K562 (cell line): ENCODE results near the gene ZNF559. TPM values are rescaled to one million over a fixed set of nuclear protein-coding genes. Genes with fewer than 3 reads are reported as not detected.

Experiments
- ATAC-seq: fragments of 200-7000 bp; cut with Tn5 transposase; 3 replicates; pipeline ENCODE4 v1.9.1; 2020; ENCODE audit warnings: moderate library complexity
- BruUV-seq: library from RNA; stranded (reverse); fragments of 400-500 nt; replicated peaks from 2 replicates; lab custom pipeline; 2021; lab: Mats Ljungman, UMichigan
- CTCF ChIA-PET: fragments of 300-600 bp; formaldehyde crosslinking; extraction: SDS; loops from one replicate; lab custom pipeline; 2021; ENCODE audit warnings: low intra/inter-chr PET ratio; lab: Yijun Ruan, JAX
- POLR2A ChIA-PET: fragments of 300-600, 350-650 bp; sonication (Branson Sonifier 250); formaldehyde crosslinking; extraction: SDS; loops from one replicate; lab custom pipeline; 2021; ENCODE audit warnings: antibody characterized with exemption, inconsistent platforms; lab: Yijun Ruan, JAX
- DNase-seq, 4 experiments: peaks; one replicate each; pipeline versions ENCODE4 v3.0.0 to v3.0.0-alpha.2; 2011 to 2018; ENCODE audit warnings: low spot score in 3 of 4, mixed read lengths in 3 of 4; ENCODE audit errors: extremely low read depth in 1 of 4
- FAIRE-seq: peaks from 2 replicates; lab custom pipeline; 2011; peaks lifted over from hg19 to GRCh38; lab: Jason Lieb, UNC
- H2AFZ ChIP-seq: 2 replicates; pipeline ENCODE4 v1.6.0; 2011; ENCODE audit warnings: low read depth, low read length, control low read depth, inconsistent platforms
- H3K27ac ChIP-seq: fragments of 200-600 bp; 3 replicates; pipeline ENCODE4 v1.8.0; 2011; ENCODE audit warnings: low read depth, mild to moderate bottlenecking, control low read depth, inconsistent platforms, low read length, moderate library complexity, mixed read lengths; ENCODE audit errors: extremely low read depth
- H3K27me3 ChIP-seq, 2 experiments: fragments of 300-600 bp in 1 of 2; 2 replicates in 1 of 2; 3 replicates in 1 of 2; pipeline versions ENCODE4 v1.6.0 to v1.8.0; 2011; ENCODE audit warnings: inconsistent platforms in 2 of 2, low read length in 2 of 2, mild to moderate bottlenecking in 1 of 2, mixed read lengths in 1 of 2, moderate library complexity in 1 of 2; ENCODE audit not compliant: control insufficient read depth in 2 of 2, insufficient read depth in 2 of 2
- H3K36me3 ChIP-seq: fragments of 300-600 bp; 3 replicates; pipeline ENCODE4 v1.8.0; 2011; ENCODE audit warnings: mild to moderate bottlenecking, low read length, inconsistent platforms; ENCODE audit not compliant: control insufficient read depth, insufficient read depth
- H3K4me1 ChIP-seq, 2 experiments: fragments of 200-600 bp in 1 of 2; replicated peaks in 1 of 2; 2 replicates in 1 of 2; 3 replicates in 1 of 2; pipeline versions ENCODE4 v1.5.1 to v1.8.0; 2011; ENCODE audit warnings: inconsistent platforms in 2 of 2, low read length in 2 of 2, mild to moderate bottlenecking in 1 of 2, mixed read lengths in 1 of 2, moderate library complexity in 1 of 2; ENCODE audit not compliant: control insufficient read depth in 2 of 2, insufficient read depth in 2 of 2
- H3K4me2 ChIP-seq: 2 replicates; pipeline ENCODE4 v1.6.1; 2011; ENCODE audit warnings: low read length, control low read depth, inconsistent platforms, mixed read lengths; ENCODE audit not compliant: insufficient read depth
- H3K4me3 ChIP-seq: fragments of 200-600 bp; sonication (generic), shearing (Covaris generic); 2 replicates; pipeline ENCODE4 v1.5.1; 2016; ENCODE audit warnings: control low read depth, inconsistent platforms
- H3K79me2 ChIP-seq: fragments of 200-600 bp; 3 replicates; pipeline ENCODE4 v1.8.0; 2011; ENCODE audit warnings: low read length, inconsistent platforms; ENCODE audit not compliant: control insufficient read depth, insufficient read depth
- H3K9ac ChIP-seq, 2 experiments: 2 replicates each; pipeline versions ENCODE4 v1.6.0 to v1.6.1; 2011; ENCODE audit warnings: low read depth in 2 of 2, low read length in 2 of 2, control low read depth in 1 of 2, inconsistent platforms in 1 of 2, mild to moderate bottlenecking in 1 of 2, mixed read lengths in 1 of 2; ENCODE audit not compliant: insufficient read depth in 1 of 2
- H3K9me1 ChIP-seq: one replicate; pipeline ENCODE4 v1.6.0; 2011; ENCODE audit warnings: inconsistent platforms, mild to moderate bottlenecking, low read length, moderate library complexity; ENCODE audit not compliant: control insufficient read depth, insufficient read depth
- H3K9me3 ChIP-seq: replicated peaks from 2 replicates; pipeline ENCODE4 v1.5.1; 2011; ENCODE audit warnings: low read depth, low read length, inconsistent platforms; ENCODE audit not compliant: control insufficient read depth, insufficient read depth
- H4K20me1 ChIP-seq: replicated peaks from 2 replicates; pipeline ENCODE4 v1.6.1; 2011; ENCODE audit warnings: low read length, inconsistent platforms, mixed read lengths; ENCODE audit not compliant: control insufficient read depth, insufficient read depth
- ARID2 ChIP-seq: fragments of 450-650 bp; IDR thresholded peaks from 2 replicates; pipeline ENCODE4 v1.6.1; 2017; ENCODE audit warnings: antibody characterized with exemption, mild to moderate bottlenecking
- CBX2 ChIP-seq: fragments of 200-600 bp; sonication (generic); IDR thresholded peaks from one replicate; pipeline ENCODE4 v1.6.1; 2012; ENCODE audit warnings: mild to moderate bottlenecking, low read length, inconsistent platforms; ENCODE audit not compliant: insufficient read depth, poor library complexity, severe bottlenecking
- CTBP1 ChIP-seq: fragments of 450-650 bp; IDR thresholded peaks from 2 replicates; pipeline ENCODE4 v1.6.1; 2016; ENCODE audit warnings: borderline replicate concordance
- E4F1 ChIP-seq: fragments of 250-450 bp; sonication (Bioruptor Pico); IDR thresholded peaks from 2 replicates; pipeline ENCODE4 v1.5.0; 2021; ENCODE audit warnings: mild to moderate bottlenecking, borderline replicate concordance
- HDAC1 ChIP-seq, 2 experiments: fragments of 450-650 bp; IDR thresholded peaks; 2 replicates each; pipeline ENCODE4 v1.6.1; 2016 to 2017; ENCODE audit warnings: inconsistent platforms in 1 of 2, mild to moderate bottlenecking in 1 of 2, moderate library complexity in 1 of 2
- HDAC6 ChIP-seq: IDR thresholded peaks from 2 replicates; pipeline ENCODE4 v1.6.1; 2012; ENCODE audit warnings: low read depth, mild to moderate bottlenecking, control low read depth, inconsistent platforms, low read length, moderate library complexity
- NKRF ChIP-seq: fragments of 450-650 bp; IDR thresholded peaks from 2 replicates; pipeline ENCODE4 v1.6.1; 2016; ENCODE audit warnings: borderline replicate concordance
- NR2F6 ChIP-seq: fragments of 450-650 bp; formaldehyde crosslinking; IDR thresholded peaks from 2 replicates; pipeline ENCODE4 v1.4.0; 2020; ENCODE audit warnings: mild to moderate bottlenecking
- NR4A1 ChIP-seq, 2 experiments: fragments of 250-450 bp in 1 of 2; fragments of 450-650 bp in 1 of 2; sonication (Bioruptor Pico) in 1 of 2; IDR thresholded peaks; 2 replicates each; pipeline versions ENCODE4 v1.4.0 to v1.6.1; 2016 to 2020; ENCODE audit warnings: mild to moderate bottlenecking in 2 of 2, missing compliant biosample characterization in 1 of 2, missing genetic modification characterization in 1 of 2, moderate library complexity in 1 of 2
- PCBP2 ChIP-seq: fragments of 200-400 bp; formaldehyde crosslinking; IDR thresholded peaks from 2 replicates; pipeline ENCODE4 v1.6.1; 2018; ENCODE audit warnings: low read length, low read depth, mild to moderate bottlenecking, moderate library complexity; ENCODE audit not compliant: poor library complexity, severe bottlenecking
- ZNF584 ChIP-seq: fragments of 200-800 bp; sonication (Bioruptor generic); IDR thresholded peaks from 2 replicates; pipeline ENCODE4 v1.6.1; 2016; ENCODE audit warnings: low read depth, mild to moderate bottlenecking, missing genetic modification characterization, missing compliant biosample characterization
- ZZZ3 ChIP-seq: fragments of 450-650 bp; IDR thresholded peaks from 2 replicates; pipeline ENCODE4 v1.6.1; 2016; ENCODE audit warnings: antibody characterized with exemption, mild to moderate bottlenecking, moderate library complexity
- WGBS: fragments of 100-300 bp; shearing (Covaris generic); methylation state at CpG from one replicate; pipeline ENCODE4 v1.1.6; 2016; ENCODE audit warnings: low coverage, mixed read lengths; ENCODE audit not compliant: insufficient coverage; ENCODE audit errors: missing lambda C conversion rate; 5-methylcytosine and 5-hydroxymethylcytosine counted together
- in situ Hi-C: fragments of 300-500 bp; cut with MboI; formaldehyde crosslinking; loops from 4 replicates; pipeline ENCODE4 v1.15.0; 2018; ENCODE audit warnings: inconsistent platforms, mixed read lengths
- intact Hi-C: fragments of 100-400 bp; cut with micrococcal nuclease; formaldehyde crosslinking; loops from 2 replicates; pipeline ENCODE4 v1.14.2; 2022
- polyA plus RNA-seq, 8 experiments: library from polyadenylated mRNA; depleted of rRNA in 4 of 8; stranded (reverse) in 5 of 8; unstranded in 3 of 8; fragments of >200 nt; fragmentation: Nextera tagmentation in 2 of 8; fragmentation: Illumina TruSeq in 1 of 8; extraction: Ambion mirVana in 2 of 8; extraction: Trizol in 1 of 8; gene quantifications; 2 replicates each; pipeline versions ENCODE4 v1.2.1 to v1.2.3, GENCODE V29; 2011 to 2014; ENCODE audit warnings: inconsistent platforms in 1 of 8, missing spikeins in 1 of 8
- total RNA-seq, 7 experiments: library from RNA; depleted of rRNA in 6 of 7; stranded (reverse); fragments of >200 nt in 6 of 7; fragmentation: Illumina TruSeq in 2 of 7; extraction: Trizol in 2 of 7; gene quantifications; 2 replicates each; pipeline versions ENCODE4 v1.2.1 to v1.2.3, GENCODE V29; 2011 to 2021; ENCODE audit warnings: low replicate concordance in 1 of 7
- TF ChIP-seq, protein P1 (sequence below): fragments of 250-450 bp; sonication (Bioruptor Pico); IDR thresholded peaks from 2 replicates; pipeline ENCODE4 v1.5.0; 2022; ENCODE audit warnings: mild to moderate bottlenecking
- TF ChIP-seq, protein P2 (sequence below): sonication (generic); formaldehyde crosslinking; IDR thresholded peaks from 2 replicates; pipeline ENCODE4 v1.8.1; 2022; ENCODE audit warnings: missing genetic modification reagents

The ZNF559 gene
- total and polyA plus RNA-seq, 9 of the 15 experiments (the other 6 are each of a cell fraction or from before 2014, with no cell fraction given) = 4.0 to 21.5 (median 11.5) TPM

GRCh38 chr19:9354651-9355050, 30.7 kb downstream of the ZNF559 start:
- BruUV-seq = no TSS peak
- no peak overlapping the region for H3K4me2 ChIP-seq
- H3K27ac ChIP-seq = no peak overlapping the region
- no peak for FAIRE-seq
- POLR2A ChIA-PET = interaction anchor here (0.7 kb wide), 1 partner anchor 100 kb away, joined by 3 read pairs; no protein-coding TSS in a partner anchor
- H3K9me3 ChIP-seq = no peaks in the 10 kb centered on the region
- no peaks in the 10 kb centered on the region for H3K36me3 ChIP-seq
- no peaks in the 10 kb centered on the region for H3K9me1 ChIP-seq
- no peak overlapping the region for H2AFZ ChIP-seq
- CTCF ChIA-PET = no interaction called here
- no peaks in the 10 kb centered on the region for H3K4me1 ChIP-seq
- no peaks in the 10 kb centered on the region for H4K20me1 ChIP-seq
- H3K9ac ChIP-seq = no peak overlapping the region
- no peak for ATAC-seq
- DNase-seq = no peak
- no peaks in the 10 kb centered on the region for H3K27me3 ChIP-seq
- intact Hi-C loops = no loop called here
- H3K79me2 ChIP-seq = no peaks in the 10 kb centered on the region
- H3K4me3 ChIP-seq = no peak overlapping the region
- in situ Hi-C loops = no loop called here
- no CpG with 5 or more reads among the region's 2 CpGs for WGBS
- TF ChIP-seq HDAC6 = no peak
- no peak for TF ChIP-seq NKRF
- TF ChIP-seq NR4A1 (CRISPR knock-in tag; IDR thresholded peaks at IDR 0.05) = no peak
- no peak for TF ChIP-seq NR4A1 (tag; IDR thresholded peaks at IDR 0.05)
- no peak for TF ChIP-seq E4F1
- TF ChIP-seq, protein P1, sequence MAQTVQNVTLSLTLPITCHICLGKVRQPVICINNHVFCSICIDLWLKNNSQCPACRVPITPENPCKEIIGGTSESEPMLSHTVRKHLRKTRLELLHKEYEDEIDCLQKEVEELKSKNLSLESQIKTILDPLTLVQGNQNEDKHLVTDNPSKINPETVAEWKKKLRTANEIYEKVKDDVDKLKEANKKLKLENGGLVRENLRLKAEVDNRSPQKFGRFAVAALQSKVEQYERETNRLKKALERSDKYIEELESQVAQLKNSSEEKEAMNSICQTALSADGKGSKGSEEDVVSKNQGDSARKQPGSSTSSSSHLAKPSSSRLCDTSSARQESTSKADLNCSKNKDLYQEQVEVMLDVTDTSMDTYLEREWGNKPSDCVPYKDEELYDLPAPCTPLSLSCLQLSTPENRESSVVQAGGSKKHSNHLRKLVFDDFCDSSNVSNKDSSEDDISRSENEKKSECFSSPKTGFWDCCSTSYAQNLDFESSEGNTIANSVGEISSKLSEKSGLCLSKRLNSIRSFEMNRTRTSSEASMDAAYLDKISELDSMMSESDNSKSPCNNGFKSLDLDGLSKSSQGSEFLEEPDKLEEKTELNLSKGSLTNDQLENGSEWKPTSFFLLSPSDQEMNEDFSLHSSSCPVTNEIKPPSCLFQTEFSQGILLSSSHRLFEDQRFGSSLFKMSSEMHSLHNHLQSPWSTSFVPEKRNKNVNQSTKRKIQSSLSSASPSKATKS (CRISPR knock-in tag) = no peak
- TF ChIP-seq ZZZ3 = no peak
- TF ChIP-seq CBX2 = no peak
- TF ChIP-seq, protein P2, sequence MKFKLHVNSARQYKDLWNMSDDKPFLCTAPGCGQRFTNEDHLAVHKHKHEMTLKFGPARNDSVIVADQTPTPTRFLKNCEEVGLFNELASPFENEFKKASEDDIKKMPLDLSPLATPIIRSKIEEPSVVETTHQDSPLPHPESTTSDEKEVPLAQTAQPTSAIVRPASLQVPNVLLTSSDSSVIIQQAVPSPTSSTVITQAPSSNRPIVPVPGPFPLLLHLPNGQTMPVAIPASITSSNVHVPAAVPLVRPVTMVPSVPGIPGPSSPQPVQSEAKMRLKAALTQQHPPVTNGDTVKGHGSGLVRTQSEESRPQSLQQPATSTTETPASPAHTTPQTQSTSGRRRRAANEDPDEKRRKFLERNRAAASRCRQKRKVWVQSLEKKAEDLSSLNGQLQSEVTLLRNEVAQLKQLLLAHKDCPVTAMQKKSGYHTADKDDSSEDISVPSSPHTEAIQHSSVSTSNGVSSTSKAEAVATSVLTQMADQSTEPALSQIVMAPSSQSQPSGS = no peak
- TF ChIP-seq NR2F6 (CRISPR knock-in tag) = no peak
- no peak for TF ChIP-seq HDAC1 (IDR thresholded peaks at IDR 0.05)
- TF ChIP-seq ZNF584 = no peak
- no peak for TF ChIP-seq PCBP2
- TF ChIP-seq ARID2 = no peak
- TF ChIP-seq CTBP1 = no peak
